ENCODE measurements around the gene TMEFF2.
"Not testable (repeated sequence)": the region's sequence is repeated elsewhere in the genome, so short reads cannot be mapped to it uniquely, and the experiment has no call there.

The TMEFF2 gene

DNA sequence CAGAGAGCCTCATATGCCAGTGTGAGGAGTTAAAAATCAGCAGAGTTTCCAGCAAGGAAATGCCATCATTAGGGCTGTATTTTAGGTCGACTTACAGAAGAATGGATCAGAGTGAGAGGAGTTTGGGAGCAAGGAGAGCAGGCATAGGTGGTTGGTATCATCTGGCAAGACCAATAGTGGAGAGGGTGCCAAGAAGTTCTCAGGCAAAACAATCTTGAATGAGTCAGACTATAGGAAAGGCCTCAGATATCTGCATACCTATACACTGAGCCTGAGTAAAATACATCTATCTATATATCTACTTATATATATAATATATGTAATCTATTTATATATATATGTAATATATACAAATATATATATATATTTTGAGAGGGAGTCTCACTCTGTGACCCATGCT is 57.3 kb downstream of the TMEFF2 start:
- H3K4me3 ChIP-seq (ENCODE audit: low read length), result no peak overlapping the region
- no peak for DNase-seq (ENCODE audit: low read depth)
- TF ChIP-seq, protein P1, sequence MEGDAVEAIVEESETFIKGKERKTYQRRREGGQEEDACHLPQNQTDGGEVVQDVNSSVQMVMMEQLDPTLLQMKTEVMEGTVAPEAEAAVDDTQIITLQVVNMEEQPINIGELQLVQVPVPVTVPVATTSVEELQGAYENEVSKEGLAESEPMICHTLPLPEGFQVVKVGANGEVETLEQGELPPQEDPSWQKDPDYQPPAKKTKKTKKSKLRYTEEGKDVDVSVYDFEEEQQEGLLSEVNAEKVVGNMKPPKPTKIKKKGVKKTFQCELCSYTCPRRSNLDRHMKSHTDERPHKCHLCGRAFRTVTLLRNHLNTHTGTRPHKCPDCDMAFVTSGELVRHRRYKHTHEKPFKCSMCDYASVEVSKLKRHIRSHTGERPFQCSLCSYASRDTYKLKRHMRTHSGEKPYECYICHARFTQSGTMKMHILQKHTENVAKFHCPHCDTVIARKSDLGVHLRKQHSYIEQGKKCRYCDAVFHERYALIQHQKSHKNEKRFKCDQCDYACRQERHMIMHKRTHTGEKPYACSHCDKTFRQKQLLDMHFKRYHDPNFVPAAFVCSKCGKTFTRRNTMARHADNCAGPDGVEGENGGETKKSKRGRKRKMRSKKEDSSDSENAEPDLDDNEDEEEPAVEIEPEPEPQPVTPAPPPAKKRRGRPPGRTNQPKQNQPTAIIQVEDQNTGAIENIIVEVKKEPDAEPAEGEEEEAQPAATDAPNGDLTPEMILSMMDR (conservative IDR thresholded peaks at IDR 0.05; ENCODE audit: low read length), result no peak

DNA sequence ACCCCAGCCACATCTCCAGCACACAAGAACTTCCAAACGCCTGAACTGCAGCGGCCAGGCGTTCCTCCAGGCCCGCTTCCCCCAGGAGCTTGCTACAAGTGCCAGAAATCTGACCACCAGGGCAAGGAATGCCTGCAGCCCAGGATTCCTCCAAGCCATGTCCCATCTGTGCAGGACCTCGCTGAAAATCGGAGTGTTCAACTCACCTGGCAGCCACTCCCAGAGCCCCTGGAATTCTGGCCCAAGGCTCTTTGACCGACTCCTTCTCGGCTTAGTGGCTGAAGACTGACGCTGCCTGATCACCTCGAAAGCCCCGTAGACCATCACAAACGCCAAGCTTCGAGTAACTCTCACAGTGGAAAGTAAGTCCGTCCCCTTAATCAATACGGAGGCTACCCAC is 62.1 kb downstream of the TMEFF2 start:
- not testable (repeated sequence) for H3K4me3 ChIP-seq (ENCODE audit: low read length)

DNA sequence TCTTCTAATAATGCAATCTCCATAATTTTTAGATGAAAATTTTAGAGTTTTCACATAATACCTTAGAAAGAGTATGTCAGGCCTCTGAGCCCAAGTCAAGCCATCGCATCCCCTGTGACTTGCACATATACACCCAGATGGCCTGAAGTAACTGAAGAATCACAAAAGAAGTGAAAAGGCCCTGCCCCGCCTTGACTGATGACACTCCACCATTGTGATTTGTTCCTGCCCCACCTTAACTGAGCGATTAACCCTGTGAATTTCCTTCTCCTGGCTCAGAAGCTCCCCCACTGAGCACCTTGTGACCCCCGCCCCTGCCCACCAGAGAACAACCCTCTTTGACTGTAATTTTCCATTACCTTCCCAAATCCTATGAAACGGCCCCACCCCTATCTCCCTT is 64.4 kb downstream of the TMEFF2 start:
- H3K4me3 ChIP-seq (ENCODE audit: low read length); DNase-seq (ENCODE audit: low read depth): not testable (repeated sequence)

More for the DNA sequence above, 62.1 kb downstream of the TMEFF2 start:
- DNase-seq (ENCODE audit: low read depth), result not testable (repeated sequence)

DNA sequence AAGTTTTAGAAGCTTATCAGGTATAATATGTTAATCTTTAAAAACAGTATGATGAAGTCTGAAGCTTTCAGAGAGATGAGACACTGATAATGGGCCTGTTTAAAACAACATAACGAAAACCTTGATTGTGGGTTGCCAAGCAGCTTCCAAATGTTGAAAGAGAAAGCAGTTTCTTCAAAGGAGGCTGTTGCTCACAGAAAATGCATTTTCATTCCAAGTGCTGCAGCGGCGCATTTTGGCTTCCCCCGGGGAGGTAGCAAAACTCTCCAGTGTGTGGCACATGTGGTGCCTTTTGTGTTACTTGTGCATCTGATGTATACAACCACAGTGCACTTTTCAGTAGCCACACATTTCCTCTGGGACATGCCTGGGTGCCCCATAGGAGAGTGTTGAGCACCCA is 66.1 kb downstream of the TMEFF2 start:
- H3K4me3 ChIP-seq (ENCODE audit: low read length), result no peak overlapping the region
- DNase-seq (ENCODE audit: low read depth), result no peak
- TF ChIP-seq, protein P1 (conservative IDR thresholded peaks at IDR 0.05; ENCODE audit: low read length), result no peak

DNA sequence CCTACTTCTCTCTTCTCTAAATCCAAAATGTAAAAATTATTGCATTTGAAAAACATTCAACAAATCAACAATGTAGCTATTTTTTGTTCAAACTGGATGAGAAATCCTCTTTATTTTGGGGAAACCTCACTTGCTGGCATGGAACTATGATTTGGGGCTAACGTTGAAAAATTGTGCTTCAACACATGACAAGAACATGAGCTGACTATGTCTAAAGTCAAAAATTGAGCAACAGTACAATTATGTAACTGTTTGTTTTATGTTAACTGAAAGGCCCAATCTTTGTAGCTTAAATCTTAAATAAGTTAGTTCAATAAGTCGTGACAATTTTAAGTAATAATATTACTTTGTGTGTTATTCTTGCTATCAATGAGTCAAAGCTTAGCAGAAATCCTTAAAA is 67.3 kb downstream of the TMEFF2 start:
- H3K4me3 ChIP-seq (ENCODE audit: low read length), result no peak overlapping the region
- TF ChIP-seq, protein P1 (conservative IDR thresholded peaks at IDR 0.05; ENCODE audit: low read length), result no peak
- no peak for DNase-seq (ENCODE audit: low read depth)

DNA sequence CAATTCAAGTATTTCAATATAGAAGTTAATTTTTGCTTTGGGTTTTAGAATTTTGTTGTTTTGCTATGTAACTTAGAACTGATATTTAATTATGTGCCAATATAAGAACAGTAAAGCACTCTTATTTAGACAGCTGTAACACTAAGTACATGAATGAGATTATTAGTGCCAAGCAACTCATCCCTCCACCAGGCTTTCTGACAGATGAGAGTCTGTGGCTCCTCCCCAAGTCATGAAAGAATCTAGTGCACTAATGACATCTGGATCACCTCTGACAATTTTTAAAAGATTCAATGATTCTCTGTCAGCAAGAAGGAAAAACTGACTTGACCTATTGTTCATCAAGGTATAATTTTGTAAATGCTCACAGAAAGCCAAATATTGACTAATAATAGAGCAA is 67.8 kb downstream of the TMEFF2 start:
- TF ChIP-seq, protein P1 (conservative IDR thresholded peaks at IDR 0.05; ENCODE audit: low read length), result no peak
- no peak for DNase-seq (ENCODE audit: low read depth)
- H3K4me3 ChIP-seq (ENCODE audit: low read length), result no peak overlapping the region

DNA sequence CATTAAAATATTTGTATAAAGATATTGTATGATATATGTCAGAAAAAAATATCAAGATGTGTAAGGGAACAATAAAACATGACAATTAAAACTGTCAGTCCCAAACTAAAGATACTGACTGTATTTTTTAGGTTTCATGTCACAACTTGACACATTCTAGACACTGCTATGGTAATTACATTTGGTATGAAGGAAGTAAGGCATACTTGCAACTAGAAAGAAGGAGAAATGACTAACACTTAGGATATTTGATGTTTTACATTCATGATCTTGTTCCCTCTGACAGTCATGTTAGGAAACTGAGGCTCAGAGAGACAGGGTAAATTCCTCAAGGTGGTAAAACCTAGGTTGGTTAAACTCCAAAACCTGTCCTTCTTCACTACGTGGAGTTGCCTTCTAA is 68.3 kb downstream of the TMEFF2 start:
- no peak overlapping the region for H3K4me3 ChIP-seq (ENCODE audit: low read length)
- no peak for DNase-seq (ENCODE audit: low read depth)
- TF ChIP-seq, protein P1 (conservative IDR thresholded peaks at IDR 0.05; ENCODE audit: low read length), result no peak

DNA sequence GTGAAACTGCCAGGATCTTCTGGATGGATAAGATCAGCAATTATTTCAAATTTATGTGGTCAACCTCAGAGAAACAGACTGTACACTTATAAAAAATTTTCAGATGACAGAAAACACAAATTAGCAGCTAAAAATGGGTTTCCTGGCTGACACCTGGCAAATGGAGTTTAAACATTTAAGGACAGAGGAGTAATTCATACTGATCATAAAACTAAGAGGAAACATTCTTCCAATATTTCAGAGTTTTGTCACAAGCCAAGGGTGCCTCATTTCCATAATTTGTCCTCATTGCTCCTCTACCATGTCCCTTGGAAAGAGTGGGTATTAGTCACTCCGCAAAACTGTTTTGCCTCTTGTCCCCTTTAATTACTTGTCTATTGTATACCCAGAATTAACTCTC is 70.2 kb downstream of the TMEFF2 start:
- peak; percentile 79 for DNase-seq (ENCODE audit: low read depth)
- H3K4me3 ChIP-seq (ENCODE audit: low read length), result no peak overlapping the region
- TF ChIP-seq, protein P1 (conservative IDR thresholded peaks at IDR 0.05; ENCODE audit: low read length), result no peak

Data from AG10803 (cell line).